C4-2B (cell line): ENCODE data around the gene FREM2.

Source experiments
- CTCF ChIP-seq: fragments of 450-650 bp; conservative IDR thresholded peaks from 2 replicates; pipeline ENCODE4 v1.5.1; 2017; ENCODE audit warnings: mild to moderate bottlenecking
- ZFX ChIP-seq: fragments of 450-650 bp; IDR thresholded peaks from 2 replicates; pipeline ENCODE4 v1.6.1; 2017

GRCh38 chr13:38819053-38819452 lies 132.2 kb downstream of the FREM2 start:
- no peak for TF ChIP-seq CTCF
- no peak for TF ChIP-seq ZFX
